HG02885 (cell line): Measurements from ENCODE around the gene OCA2.

Experiments
- ATAC-seq: cut with Tn5 transposase; IDR thresholded peaks from one replicate; pipeline ENCODE4 v1.9.1; 2021; ENCODE audit warnings: mild to moderate bottlenecking; ENCODE audit not compliant: unreplicated experiment, poor library complexity

Gene OCA2

DNA sequence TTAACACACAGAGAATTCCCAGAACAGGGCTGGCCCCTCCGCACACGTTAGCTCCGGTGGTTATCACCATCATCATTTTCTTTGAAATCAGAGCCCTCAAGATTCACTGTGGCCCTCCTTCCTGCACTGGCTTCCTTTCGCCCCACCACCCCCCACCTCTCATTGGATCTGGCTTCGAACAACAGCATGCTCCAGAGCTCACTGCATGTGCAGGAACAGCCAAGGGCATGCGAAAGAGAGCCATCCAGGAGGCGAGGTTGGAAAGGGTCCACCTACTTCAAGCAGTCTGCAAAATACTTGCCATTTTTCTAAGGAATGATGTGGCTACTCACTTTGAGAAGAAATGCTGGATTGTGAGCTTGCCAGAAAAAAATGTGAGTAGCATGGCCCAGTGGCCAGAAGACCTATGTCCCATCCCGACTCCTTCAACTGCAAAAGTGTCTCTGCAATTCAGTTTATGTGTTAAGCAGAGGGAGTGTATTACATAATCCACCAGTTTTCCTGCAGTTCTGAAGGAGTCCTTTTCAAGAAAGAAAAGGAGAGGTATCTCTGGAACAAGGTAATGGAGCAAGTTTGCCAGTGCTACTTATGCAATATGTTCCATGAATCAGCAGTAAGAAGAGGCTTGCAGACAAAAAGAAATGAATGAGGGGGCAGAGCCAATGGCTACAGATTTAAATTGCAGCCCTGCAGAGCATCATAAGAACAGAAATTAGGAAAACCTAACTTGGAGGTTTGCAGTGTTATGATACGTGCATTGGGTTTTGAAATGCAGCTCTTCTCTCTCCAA lies 92.8 kb downstream of the OCA2 start:
- ATAC-seq = no peak

DNA sequence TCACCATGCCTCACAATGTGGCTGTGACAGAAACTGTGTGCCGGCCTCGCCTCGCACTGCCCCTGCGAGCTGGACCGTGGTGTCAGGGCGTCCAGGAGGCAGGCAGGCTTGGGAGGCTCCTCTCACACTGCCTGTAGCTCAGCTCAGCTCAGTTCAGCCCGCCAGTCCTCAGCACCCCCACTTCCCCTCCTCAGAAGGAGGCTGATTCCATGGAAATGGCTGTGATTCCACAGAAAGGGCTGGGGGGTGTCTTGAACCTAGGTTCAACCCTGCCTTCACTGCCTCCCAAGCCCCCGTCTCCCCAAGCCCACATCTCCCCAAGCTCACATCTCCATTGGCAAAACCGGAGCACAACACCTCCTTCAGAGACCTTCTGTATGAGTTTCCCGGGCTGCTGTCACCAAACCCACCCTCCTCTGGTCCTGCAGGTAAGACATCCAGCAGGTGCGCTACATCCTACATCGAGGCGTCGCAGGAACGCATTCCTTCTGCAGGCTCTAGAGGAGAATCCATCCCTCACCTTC lies 94.0 kb downstream of the OCA2 start:
- no peak for ATAC-seq

DNA sequence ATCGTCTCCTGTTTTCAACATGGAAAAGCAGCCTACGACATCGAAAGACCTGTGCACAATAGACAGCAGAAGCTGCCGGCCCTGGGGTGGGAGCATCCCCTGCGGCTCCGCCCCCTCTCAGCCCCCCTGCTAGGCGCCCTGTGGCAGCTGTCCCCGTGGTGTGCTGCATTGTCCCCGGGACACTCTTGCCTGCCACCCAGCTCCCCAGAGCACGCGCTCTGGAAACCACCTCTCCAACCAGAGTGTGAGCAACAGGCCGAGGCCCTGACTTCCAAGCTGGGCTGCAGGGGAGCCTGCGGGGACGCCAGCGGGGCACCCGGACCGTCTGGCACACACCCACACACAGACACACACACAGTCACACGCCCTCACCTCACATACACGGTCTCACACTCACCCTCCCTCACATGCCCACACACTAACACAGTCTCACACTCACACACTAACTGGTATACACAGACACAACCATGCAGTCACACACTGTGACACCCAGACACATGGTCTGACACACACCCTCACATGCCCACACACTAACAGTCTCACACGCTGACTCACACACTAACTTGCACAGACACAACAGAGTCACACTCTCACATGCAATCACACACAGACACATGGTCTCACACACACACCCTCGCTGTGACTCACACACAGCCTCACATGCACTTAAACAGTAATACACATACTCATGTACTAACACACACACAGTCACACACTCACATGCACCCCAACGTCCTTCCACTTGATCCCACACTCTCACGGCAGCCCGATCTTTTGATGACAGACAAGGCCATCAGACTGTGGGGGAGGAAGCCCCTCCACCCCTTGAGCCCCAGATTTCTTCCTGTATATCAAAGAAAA lies 94.7 kb downstream of the OCA2 start:
- no peak for ATAC-seq

DNA sequence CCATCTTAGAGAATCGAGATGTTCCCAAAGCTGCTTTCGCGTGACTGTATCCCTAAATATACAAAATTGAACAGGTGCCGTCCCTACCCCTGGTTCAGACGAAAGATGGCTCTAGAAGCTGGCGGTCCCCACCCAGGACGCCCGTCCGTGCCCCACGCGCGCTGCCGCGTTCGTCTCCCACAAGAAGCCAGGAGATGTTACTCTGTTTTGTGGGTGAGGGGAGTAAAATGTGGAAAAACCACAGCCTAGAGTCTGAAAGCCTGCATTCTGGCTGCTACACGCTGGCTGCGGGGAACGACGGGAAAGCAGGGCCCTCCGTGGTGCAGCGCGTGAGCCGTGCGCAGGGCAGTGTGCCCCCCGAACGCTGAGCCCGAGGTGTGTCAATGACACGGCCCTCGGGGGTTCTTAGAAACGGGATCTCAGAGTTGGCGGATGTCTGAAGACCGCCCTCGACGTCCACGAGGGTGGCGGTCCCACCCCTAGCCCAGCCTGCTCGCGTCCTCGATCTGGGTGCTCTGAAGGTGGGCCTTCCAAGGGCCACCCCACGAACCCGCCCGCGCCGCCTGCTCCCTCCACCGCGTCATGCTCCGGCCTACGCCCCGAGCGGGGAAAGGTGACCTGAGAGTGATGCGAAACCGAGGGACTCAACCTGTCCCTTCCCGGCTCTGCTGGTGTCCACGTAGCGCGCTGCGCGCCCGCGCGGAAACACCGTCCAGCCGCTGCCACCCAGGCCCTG lies 95.6 kb downstream of the OCA2 start:
- ATAC-seq = no peak

DNA sequence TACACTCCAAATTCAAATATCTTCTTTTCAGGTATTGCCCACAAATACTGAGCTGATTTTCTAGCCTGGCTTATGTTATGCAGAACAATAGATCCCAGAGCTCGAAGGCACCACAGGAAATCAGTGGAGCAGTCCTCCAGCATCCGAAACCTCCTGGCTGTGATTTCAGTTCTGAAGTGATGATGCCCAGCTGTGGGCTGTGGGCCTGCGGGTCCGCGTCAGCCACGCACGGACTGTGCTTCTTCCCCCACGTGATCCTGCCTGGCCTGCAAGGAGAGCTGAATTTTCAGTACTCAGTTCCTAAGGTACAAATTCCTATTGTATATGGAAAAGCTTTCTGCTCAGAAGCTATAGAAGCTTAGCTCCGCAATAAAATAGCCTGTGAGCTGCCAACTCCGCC lies 96.2 kb downstream of the OCA2 start:
- ATAC-seq = no peak

DNA sequence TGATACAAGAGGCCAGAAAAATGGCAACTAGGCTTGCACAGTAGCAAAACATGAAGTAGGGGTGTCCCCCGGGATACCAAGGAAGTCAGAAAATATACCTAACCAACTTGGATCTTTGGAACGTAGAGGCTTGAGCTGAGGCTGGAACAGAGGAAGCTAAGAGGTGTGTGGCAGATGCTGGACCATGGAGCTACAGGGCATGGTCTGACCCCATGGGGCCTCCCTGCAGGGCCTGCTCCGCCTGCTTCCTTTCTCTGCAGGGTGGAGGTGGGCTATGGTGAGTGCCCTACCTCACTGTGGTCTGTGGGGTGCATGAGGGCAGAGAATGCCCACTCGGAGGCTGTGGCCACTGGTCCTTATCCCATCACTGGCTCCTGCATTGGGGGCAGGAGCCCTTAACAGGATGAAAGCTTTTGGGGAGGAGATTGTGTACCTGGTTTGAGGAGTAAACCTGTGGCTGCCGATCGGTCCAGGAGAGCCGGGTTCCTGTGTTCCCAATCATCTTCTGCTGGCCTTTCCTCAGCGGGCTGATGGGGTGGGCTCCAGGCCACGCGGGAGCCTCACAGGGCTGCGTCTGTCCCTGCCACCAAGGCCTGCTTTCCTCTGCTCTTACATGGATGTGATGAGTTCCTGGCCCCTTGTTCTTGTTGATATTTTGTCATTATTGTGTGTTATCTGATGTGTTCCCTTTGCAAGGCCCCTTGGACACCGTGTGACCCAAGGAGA lies 96.8 kb downstream of the OCA2 start:
- ATAC-seq = no peak

DNA sequence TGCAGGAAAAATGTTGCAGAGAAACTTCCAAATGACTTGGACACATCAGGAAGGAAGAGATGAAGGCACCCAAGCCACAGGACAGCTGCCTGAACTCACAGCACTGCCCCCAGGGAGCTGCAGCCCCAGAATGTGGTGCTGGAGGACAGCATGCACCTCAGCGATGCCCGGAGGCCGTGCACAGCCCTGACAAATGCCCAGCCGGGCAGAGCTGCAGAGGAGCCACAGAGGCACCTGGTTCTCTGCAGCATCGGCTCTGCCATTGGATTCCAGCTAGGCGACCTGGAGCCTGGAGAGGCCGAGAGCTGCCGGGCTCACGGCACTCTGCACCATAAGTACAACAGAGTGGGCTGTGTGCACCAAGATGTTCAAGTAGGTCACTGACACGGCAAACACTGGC lies 97.5 kb downstream of the OCA2 start:
- ATAC-seq = no peak

DNA sequence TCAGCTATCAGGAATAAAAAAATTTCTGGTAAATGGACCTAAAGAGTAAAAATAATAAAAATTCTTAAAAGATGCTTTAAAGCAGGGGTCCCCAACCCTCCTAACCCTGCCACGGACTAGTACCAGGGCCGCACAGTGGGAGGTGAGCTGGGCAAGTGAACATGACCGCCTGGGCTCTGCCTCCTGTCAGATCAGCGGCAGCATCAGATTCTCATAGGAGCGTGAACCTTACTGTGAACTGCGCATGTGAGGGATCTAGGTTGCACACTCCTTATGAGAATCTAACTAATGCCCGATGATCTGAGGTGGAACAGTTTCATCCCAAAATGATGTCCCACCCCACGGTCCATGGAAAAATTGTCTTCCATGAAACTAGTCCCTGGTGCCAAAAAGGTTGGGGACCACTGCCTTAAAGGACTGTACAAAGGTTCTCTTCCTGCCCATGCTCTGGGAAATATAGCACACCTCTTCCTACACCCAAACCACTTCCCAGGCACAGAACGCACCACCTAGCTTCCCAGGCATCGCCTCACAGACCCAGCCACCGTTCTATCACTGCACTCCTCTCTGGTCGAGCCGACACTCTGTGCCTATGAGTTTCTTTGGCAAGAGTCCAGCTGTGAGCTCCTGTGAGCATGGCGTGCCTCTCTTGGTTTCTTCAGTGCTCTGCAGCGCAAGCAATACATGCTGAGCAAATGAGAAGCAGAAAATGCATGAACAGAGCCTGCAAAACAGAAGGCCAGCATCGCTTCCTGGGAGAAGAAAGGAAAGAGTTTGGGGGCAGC lies 104.9 kb downstream of the OCA2 start:
- ATAC-seq = no peak

DNA sequence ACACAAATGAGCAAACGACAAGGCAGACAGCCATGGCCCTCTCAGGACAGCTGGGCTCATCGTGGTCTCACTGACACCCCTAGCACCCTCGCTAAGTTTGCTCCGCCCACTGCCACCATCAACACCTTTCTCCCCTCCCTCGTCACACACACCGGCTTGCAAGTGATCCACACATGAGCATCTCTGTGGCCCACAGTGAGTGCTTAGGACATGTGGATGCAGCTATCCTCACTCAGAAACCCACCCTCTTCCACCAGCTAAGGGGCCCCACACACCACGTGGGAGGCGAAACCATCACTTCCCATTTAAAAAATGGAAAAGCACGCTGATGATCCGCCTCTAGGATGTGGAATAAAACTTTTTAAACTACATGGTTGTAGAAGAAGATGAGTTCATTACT lies 105.6 kb downstream of the OCA2 start:
- no peak for ATAC-seq

DNA sequence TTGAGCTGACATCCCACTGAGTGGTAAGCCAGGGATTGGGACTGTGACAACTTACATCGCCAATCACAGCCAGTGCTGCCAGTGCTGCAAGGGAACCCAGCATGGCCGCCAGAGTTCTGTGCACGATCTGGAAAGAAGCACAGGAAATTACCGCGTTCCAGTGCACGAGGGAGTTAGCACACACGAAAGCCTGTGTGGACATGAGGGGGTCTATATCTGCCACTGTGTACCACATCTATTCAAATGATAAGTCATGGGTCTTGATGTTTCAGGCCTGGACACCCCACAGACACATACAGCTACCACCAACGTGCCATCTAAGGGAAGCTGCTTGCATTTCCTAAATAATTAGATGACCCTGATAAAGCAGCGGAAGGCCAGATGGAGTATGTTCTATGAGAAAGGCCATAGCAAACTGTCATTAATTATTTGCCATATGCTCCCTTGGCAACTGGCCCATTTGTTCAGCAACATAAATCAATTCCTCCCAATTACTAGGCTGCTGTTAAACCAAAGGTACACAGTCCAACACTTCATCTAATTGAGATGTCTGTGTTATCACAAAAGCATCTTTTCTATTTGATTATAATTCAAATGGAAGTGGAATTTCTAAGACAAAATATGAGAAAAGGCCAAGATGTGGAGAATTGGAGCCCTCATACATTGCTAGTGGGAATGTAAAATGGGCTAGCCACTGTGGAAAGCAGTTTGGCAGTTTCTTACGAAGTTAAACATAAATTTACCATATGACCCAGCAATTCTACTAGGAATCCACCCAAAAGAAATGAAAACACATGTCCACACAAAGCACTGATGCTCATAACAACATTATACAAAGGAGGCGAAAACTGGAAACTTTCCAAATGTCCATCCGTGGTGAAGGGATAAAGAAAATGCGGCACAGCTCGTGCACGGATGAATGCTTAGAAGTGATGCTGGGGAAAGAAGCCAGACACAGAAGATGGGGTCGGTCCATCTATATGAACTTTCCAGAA lies 108.3 kb downstream of the OCA2 start:
- no peak for ATAC-seq

DNA sequence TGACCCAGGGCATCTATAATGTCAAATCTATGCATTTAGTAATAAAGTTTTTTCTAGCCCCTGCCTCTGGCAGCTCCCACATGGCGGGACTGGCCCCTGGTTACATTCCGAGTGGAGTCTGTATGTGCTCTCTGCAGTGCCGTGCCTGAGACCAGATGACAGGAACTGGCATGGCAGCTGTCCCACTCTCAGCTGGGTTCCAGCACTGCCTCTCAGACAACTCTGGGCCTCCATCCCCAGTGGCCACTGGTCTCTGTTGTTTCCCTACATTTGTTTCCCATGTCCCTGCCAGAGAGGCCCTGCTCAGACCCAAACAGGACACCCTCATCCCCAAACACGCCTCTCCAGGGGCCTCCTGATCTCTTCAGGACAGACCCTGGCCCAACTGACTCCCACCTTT lies 109.3 kb downstream of the OCA2 start:
- ATAC-seq = no peak

DNA sequence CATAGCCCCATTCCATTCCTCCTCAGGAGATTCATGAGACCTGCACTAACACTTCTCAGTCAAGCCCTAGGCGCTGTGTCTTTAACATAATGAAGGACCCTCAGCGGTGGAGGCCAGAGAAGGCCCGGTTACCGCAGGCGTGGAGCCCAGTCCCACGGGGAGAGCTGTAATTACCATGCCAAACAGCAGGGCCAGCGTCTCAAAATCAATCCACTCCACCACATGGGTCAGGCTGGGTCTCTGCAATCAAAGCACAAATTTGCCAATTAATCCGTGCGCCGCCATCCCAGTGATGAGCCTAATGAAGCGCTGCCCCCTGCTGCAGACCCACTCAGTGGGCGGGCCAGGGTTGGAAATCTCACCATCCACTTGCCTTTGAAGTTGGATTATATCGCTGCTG lies 109.7 kb downstream of the OCA2 start:
- ATAC-seq = no peak

DNA sequence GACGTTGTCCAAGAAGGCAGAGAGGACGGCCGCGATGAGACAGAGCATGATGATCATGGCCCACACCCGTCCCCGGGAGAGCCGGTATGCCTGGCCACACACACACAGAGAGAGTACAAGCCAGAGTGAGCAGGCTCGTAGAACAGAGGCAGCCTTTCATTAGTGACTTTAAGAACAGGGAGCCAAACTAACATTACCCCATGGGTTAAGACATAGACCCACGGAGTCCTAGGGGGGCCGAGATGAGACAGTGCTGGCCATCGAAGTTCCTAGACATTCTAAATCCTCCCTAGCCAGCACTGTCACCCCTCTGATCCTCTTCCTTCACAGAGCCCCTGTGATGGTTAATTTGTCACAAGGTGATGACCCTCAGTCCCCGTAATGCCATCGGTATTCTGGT lies 114.0 kb downstream of the OCA2 start:
- ATAC-seq = no peak

DNA sequence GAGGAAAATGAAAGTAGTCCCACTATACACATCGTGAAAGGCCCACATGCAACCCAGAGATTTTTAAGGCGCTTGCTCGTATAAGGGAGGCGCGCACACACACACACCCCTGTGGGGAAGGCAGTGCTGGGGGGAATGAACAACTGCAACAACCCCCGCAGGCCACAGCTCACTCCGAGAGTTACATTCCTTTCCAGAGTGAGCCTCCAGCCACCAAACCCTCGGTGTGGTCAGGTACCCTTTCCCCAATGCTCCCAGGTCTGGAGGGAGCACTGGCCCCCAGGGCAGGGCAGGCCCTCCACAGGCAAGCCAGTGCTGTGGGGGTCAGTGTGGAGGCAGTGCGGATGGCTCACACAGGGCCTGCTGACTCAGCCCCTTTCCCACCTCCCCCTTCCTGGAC lies 115.6 kb downstream of the OCA2 start:
- no peak for ATAC-seq

DNA sequence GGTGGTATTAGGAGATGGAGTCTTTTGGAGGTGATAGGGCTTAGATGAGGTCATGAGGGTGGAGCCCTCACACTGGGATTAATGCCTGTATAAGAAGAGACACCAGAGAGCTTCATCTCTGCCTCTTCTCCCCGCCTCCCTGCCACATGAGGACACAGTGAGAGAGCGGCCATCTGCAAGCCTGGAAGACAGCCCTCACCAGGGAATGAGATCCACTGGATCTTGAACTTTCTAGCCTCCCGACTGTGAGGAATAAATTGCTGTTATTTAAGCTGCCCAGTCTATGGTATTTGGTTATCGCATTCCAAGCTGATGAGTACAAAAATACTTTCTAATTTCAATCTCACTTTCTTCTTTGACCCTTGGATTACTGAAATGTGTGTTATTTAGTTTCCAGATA lies 121.4 kb downstream of the OCA2 start:
- no peak for ATAC-seq

DNA sequence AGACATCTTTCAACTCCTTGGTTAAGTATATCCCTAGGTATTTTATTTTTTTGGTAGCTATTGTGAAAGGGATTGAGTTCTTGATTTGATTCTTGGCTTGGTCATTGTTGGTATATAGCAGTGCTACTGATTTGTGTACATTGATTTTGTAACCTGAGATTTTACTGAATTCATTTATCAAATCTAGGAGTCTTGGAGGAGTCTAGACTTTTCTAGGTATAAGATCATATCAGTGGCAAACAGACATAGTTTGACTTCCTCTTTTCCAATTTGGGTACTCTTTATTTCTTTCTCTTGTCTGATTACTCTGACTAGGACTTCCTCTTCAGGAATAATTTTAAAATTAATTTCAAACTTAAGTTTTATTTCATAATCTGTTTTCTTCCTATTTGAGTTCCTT lies 125.2 kb downstream of the OCA2 start:
- no peak for ATAC-seq

DNA sequence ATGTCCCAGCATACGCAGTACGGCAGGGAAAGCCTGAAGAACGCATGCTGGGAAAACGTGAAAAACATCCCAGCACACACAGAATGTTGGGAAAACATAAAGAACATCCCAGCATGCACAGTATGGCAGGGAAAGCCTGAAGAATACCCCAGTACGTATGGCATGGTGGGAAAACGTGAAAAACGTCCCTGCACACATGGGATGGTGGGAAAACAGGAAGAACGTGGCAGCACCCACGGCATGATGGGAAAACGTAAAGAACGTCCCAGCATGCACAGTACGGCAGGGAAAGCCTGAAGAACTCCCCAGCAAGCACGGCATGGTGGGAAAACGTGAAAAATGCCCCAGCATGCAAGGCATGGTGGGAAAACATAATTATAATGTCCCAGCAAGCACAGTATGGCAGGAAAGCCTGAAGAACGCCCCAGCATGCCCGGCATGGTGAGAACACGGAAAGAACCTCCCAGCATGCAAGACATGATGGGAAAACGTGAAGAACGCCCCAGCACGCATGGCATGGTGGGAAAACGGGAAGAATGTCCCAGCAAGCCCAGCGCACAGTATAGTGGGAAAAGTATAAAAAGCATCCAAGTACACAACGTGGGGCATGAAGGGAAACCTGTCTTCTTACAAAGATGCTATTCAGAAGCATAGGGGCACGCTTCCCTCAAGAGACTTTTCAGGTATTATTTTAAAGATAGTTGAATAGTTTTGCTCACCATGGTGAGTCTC lies 128.3 kb downstream of the OCA2 start:
- no peak for ATAC-seq

DNA sequence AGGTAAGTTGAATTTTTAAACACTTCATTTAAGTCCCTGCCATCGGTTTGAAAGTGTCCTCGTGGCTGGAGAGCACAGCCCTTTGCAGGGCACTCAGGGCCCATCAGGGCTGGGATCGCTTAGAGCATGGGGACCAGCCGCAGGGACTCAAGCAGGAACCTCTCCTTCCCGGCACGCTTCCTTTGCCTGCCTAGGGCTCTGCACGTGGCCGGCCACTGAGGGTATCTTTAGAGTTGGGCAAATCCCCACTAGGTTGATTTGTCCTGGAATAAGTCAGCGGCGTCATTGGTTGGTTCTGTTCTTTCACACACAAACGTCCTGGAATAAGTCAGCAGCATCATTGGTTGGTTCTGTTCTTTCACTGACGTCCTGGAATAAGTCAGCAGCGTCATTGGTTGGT lies 131.6 kb downstream of the OCA2 start:
- ATAC-seq = no peak
